Lung (tissue), 12 donors: Measurements from ENCODE around the gene SARDH. TPM values are rescaled to one million over a fixed set of nuclear protein-coding genes. Genes with fewer than 3 reads are reported as not detected.
A peak's percentile ranks its signal among the peaks of the same experiment; 100 is the strongest.

Experiments
- ATAC-seq: fragments of 200-7000 bp; cut with Tn5 transposase; one replicate; pipeline ENCODE4 v1.9.1; 2020; ENCODE audit warnings: moderate number of reproducible peaks; ENCODE audit not compliant: insufficient read depth, low FRiP score
- DNase-seq, 3 donors: peaks; one replicate each; pipeline ENCODE4 v3.0.0-alpha.2; 2013 to 2017
- H3K27ac ChIP-seq, 2 donors: one replicate each; pipeline ENCODE4 v1.5.1; 2013; ENCODE audit warnings: mild to moderate bottlenecking in 2 of 2, moderate library complexity in 2 of 2, control low read depth in 1 of 2, inconsistent platforms in 1 of 2, low read depth in 1 of 2, low read length in 1 of 2
- H3K27me3 ChIP-seq, 3 donors: one replicate each; pipeline ENCODE4 v1.5.1; 2013; ENCODE audit warnings: low read length in 2 of 3; ENCODE audit not compliant: control insufficient read depth in 3 of 3, insufficient read depth in 3 of 3
- H3K36me3 ChIP-seq, 4 donors: one replicate each; pipeline ENCODE4 v1.5.1; 2013; ENCODE audit warnings: low read length in 4 of 4, mild to moderate bottlenecking in 1 of 4, moderate library complexity in 1 of 4; ENCODE audit not compliant: control insufficient read depth in 4 of 4, insufficient read depth in 4 of 4
- H3K4me1 ChIP-seq, 5 donors: one replicate each; pipeline ENCODE4 v1.5.1; 2013; ENCODE audit warnings: low read length in 5 of 5, mild to moderate bottlenecking in 2 of 5, moderate library complexity in 1 of 5; ENCODE audit not compliant: control insufficient read depth in 5 of 5, insufficient read depth in 5 of 5
- H3K4me3 ChIP-seq: one replicate; pipeline ENCODE4 v1.5.1; 2013; ENCODE audit warnings: mild to moderate bottlenecking, control low read depth, moderate library complexity
- H3K9ac ChIP-seq, 2 donors: one replicate each; pipeline ENCODE4 v1.5.1; 2013; ENCODE audit warnings: low read length in 2 of 2, control low read depth in 1 of 2; ENCODE audit not compliant: insufficient read depth in 1 of 2
- H3K9me3 ChIP-seq, 4 donors: one replicate each; pipeline ENCODE4 v1.5.1; 2013; ENCODE audit warnings: low read length in 3 of 4, mild to moderate bottlenecking in 1 of 4, moderate library complexity in 1 of 4; ENCODE audit not compliant: control insufficient read depth in 4 of 4, insufficient read depth in 3 of 4
- CTCF ChIP-seq: IDR thresholded peaks from 2 replicates; pipeline ENCODE4 v1.5.1; 2012; ENCODE audit warnings: mild to moderate bottlenecking; ENCODE audit errors: control extremely low read depth, extremely low read depth
- WGBS, 2 donors: extraction: QIAGEN DNeasy Blood & Tissue Kit; methylation state at CpG; one replicate each; pipeline ENCODE4 v1.1.7; 2013; 5-methylcytosine and 5-hydroxymethylcytosine counted together
- polyA plus RNA-seq, 2 donors: library from polyadenylated mRNA; stranded (reverse); fragments of 200-250 nt; gene quantifications; one replicate each; pipeline ENCODE4 v1.2.1, GENCODE V29; 2013
- total RNA-seq, 2 donors: library from RNA; depleted of rRNA in 1 of 2; stranded (reverse); fragments of >200 nt in 1 of 2; gene quantifications; one replicate each; pipeline ENCODE4 v1.2.1, GENCODE V29; 2014 to 2021
- donor health status: control.
- donor health status: control.
- donor health status: Bipolar disorder and iron deficiency.
- donor health status: healthy.
- donor health status: DM: yes; HTN: yes; CAD: no.

Gene SARDH
- total and polyA plus RNA-seq, 4 donors = 1.8 to 8.4 (median 4.7) TPM

GRCh38 chr9:133680250-133680975, 57.7 kb downstream of the SARDH start:
- H3K9me3 ChIP-seq = no peaks in the 10 kb centered on the region
- no peak overlapping the region for H3K4me3 ChIP-seq
- H3K9ac ChIP-seq = no peak overlapping the region
- WGBS, 2 donors = 86 to 94% methylated on average over 21 of the region's 21 CpGs
- no peak for TF ChIP-seq CTCF
- no peak overlapping the region for H3K27ac ChIP-seq
- DNase-seq (no peak), ATAC-seq (no peak)
- H3K4me1 ChIP-seq = peaks cover 0 to 38% (median 20%) of the 10 kb centered on the region in 5 donors
- no peaks in the 10 kb centered on the region for H3K27me3 ChIP-seq
- H3K36me3 ChIP-seq = no peaks in the 10 kb centered on the region

- DNase-seq (peak; percentile 59 to 82 (median 64)), ATAC-seq (no peak)
- no peak overlapping the region for H3K9ac ChIP-seq
- no peak overlapping the region for H3K27ac ChIP-seq
- no peak overlapping the region for H3K4me3 ChIP-seq
- H3K9me3 ChIP-seq = no peaks in the 10 kb centered on the region
- no peaks in the 10 kb centered on the region for H3K36me3 ChIP-seq
- H3K27me3 ChIP-seq = no peaks in the 10 kb centered on the region
- peaks cover 0 to 35% (median 16%) of the 10 kb centered on the region in 5 donors for H3K4me1 ChIP-seq
- 58 to 69% methylated on average over 35 of the region's 35 CpGs for WGBS, 2 donors
- no peak for TF ChIP-seq CTCF
Observed at GRCh38 chr9:133679466-133680061, 58.6 kb downstream of the SARDH start.

GRCh38 chr9:133679056-133679455, 59.1 kb downstream of the SARDH start:
- no peaks in the 10 kb centered on the region for H3K27me3 ChIP-seq
- peaks cover 0 to 30% (median 15%) of the 10 kb centered on the region in 5 donors for H3K4me1 ChIP-seq
- H3K9me3 ChIP-seq = no peaks in the 10 kb centered on the region
- DNase-seq = no peak
- H3K9ac ChIP-seq = no peak overlapping the region
- H3K4me3 ChIP-seq = no peak overlapping the region
- no peak for ATAC-seq
- no peak overlapping the region for H3K27ac ChIP-seq
- no peaks in the 10 kb centered on the region for H3K36me3 ChIP-seq
- WGBS, 2 donors = 71% methylated on average over 15 of the region's 15 CpGs
- TF ChIP-seq CTCF = no peak
